ENCODE data around the gene PAX5. TPM values are rescaled to one million over a fixed set of nuclear protein-coding genes. Genes with fewer than 3 reads are reported as not detected.

The PAX5 gene
- total RNA-seq, 1 experiment from 2014 or later, result 0.39 TPM

DNA sequence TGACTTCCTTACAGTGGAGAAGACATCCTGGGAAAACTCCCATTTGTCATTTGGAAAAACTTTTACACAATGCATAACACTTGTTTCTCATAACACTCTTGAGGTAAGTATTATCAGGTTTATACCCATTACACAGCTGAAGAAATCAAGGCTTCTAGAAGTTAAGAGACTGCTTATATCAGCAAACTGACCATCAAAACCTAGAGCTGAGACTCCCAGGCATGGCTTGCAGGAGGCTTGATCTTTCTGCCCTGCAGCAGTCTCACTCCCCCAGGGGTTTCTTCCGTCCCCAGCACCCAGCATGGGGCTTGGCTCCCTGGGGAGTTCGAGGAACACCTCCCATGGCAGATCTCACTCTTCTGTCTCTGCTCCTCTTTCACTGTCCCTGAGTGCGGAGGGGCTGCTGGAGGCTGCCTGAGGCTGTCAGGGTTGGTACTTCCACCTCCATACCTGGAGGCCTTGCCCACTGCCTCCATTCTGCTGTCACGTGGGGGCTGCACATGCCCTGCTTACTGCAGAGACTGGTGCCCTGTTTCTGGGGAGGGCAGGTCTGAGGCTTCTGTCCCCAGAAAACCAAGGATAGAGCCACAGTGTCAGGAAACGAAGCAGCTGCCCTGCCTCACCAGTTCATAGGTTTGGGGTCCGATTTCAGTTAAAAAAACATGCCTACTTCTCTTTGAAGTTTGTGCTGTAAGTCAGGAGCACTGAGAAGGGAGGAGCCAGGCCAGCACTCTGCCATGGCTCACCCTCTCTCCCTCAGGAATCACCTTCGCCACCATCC is 202.5 kb downstream of the PAX5 start:
- H2BK5ac ChIP-seq (ENCODE audit: insufficient read length, low read length), result no peak overlapping the region
- H3K4me1 Mint-ChIP-seq, result peaks cover 29 to 51% of the 10 kb centered on the region in 2 experiments
- H3K9ac ChIP-seq (ENCODE audit: extremely low read depth, insufficient read length, low read length), result no peak overlapping the region
- H3K4me2 ChIP-seq (ENCODE audit: insufficient read depth, insufficient read length, low read length), result no peak overlapping the region
- no peak overlapping the region for H3K4ac ChIP-seq (ENCODE audit: low read depth, low read length)
- H4K91ac ChIP-seq (ENCODE audit: insufficient read length, low read depth, low read length), result no peak overlapping the region
- no peak overlapping the region for H3K56ac ChIP-seq (ENCODE audit: insufficient read length, low read depth, low read length)
- no peaks in the 10 kb centered on the region for H3K9me3 ChIP-seq (ENCODE audit: control insufficient read depth, low read depth, low read length)
- no peak overlapping the region for H2AFZ ChIP-seq (ENCODE audit: low read length)
- H2BK15ac ChIP-seq (ENCODE audit: low read depth, low read length), result no peak overlapping the region
- TF ChIP-seq, protein P1, sequence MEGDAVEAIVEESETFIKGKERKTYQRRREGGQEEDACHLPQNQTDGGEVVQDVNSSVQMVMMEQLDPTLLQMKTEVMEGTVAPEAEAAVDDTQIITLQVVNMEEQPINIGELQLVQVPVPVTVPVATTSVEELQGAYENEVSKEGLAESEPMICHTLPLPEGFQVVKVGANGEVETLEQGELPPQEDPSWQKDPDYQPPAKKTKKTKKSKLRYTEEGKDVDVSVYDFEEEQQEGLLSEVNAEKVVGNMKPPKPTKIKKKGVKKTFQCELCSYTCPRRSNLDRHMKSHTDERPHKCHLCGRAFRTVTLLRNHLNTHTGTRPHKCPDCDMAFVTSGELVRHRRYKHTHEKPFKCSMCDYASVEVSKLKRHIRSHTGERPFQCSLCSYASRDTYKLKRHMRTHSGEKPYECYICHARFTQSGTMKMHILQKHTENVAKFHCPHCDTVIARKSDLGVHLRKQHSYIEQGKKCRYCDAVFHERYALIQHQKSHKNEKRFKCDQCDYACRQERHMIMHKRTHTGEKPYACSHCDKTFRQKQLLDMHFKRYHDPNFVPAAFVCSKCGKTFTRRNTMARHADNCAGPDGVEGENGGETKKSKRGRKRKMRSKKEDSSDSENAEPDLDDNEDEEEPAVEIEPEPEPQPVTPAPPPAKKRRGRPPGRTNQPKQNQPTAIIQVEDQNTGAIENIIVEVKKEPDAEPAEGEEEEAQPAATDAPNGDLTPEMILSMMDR (conservative IDR thresholded peaks at IDR 0.05), result no peak
- no peaks in the 10 kb centered on the region; the same call in 1 of the 2 replicates for H3K4me1 ChIP-seq (ENCODE audit: insufficient read depth, low read length)
- H3K23me2 ChIP-seq (ENCODE audit: insufficient read length, low read depth, low read length, poor library complexity, severe bottlenecking), result no peaks in the 10 kb centered on the region
- no peak overlapping the region for H4K5ac ChIP-seq (ENCODE audit: insufficient read length, low read depth, low read length)
- no peaks in the 10 kb centered on the region for H3K79me2 ChIP-seq (ENCODE audit: insufficient read depth, low read length)
- no peak overlapping the region for H3T11ph ChIP-seq (ENCODE audit: low read length)
- no peak overlapping the region for H4K8ac ChIP-seq (replicated peaks; ENCODE audit: insufficient read length, low read depth, low read length)
- WGBS (ENCODE audit: extremely low coverage, insufficient read length, low lambda C conversion rate), result no CpG with 5 or more reads among the region's 7 CpGs
- no peak overlapping the region for H3K23ac ChIP-seq (ENCODE audit: insufficient read length, low read depth, low read length)
- no peak overlapping the region for H3K27ac ChIP-seq (ENCODE audit: insufficient read length, low read depth, low read length)
- H2AK5ac ChIP-seq (ENCODE audit: insufficient read length, low read length), result no peak overlapping the region
- no peak overlapping the region for H3K4me3 Mint-ChIP-seq
- H3K18ac ChIP-seq (ENCODE audit: insufficient read length, low read depth, low read length), result no peak overlapping the region
- no peak overlapping the region for H2BK12ac ChIP-seq (ENCODE audit: insufficient read length, low read depth, low read length)
- H3K79me1 ChIP-seq (ENCODE audit: insufficient read depth, low read depth, low read length, poor library complexity, severe bottlenecking), result no peaks in the 10 kb centered on the region
- H3K27ac Mint-ChIP-seq, result 0 out of 7 replicates have a peak overlapping the region, but pooled peaks of 1 of the 3 experiments have one; percentile 86
- H2BK20ac ChIP-seq (ENCODE audit: low read depth, low read length, poor library complexity, severe bottlenecking), result no peak overlapping the region
- no peaks in the 10 kb centered on the region for H3K9me3 Mint-ChIP-seq
- H3K27me3 Mint-ChIP-seq (ENCODE audit: low read depth), result peaks cover 7% of the 10 kb centered on the region
- H3K36me3 Mint-ChIP-seq (ENCODE audit: insufficient read depth in 1 of 3, low read depth in 3 of 3), result no peaks in the 10 kb centered on the region
- no peaks in the 10 kb centered on the region for H3K27me3 ChIP-seq (ENCODE audit: insufficient read depth, low read length)
- no peaks in the 10 kb centered on the region for H4K20me1 ChIP-seq (ENCODE audit: control insufficient read depth, insufficient read depth, insufficient read length)
- no peak overlapping the region for H2BK120ac ChIP-seq (ENCODE audit: low read depth, low read length, poor library complexity, severe bottlenecking)
- H3K14ac ChIP-seq (ENCODE audit: insufficient read depth, low read length), result no peak overlapping the region; the same call in 1 of the 2 replicates
- DNase-seq, result no peak
